Measurements from ENCODE around the gene MID1. TPM values are rescaled to one million over a fixed set of nuclear protein-coding genes. Genes with fewer than 3 reads are reported as not detected.

The MID1 gene
- total RNA-seq, 2 experiments from 2014 or later, result 0.19 TPM; not detected in 1

- H3K4me3 Mint-ChIP-seq, result no peak overlapping the region
- intact Hi-C loops (cut with DNase I, micrococcal nuclease), result no loop called here
- no peaks in the 10 kb centered on the region for H3K4me1 Mint-ChIP-seq (ENCODE audit: low read depth)
- DNase-seq, result no peak
- H3K9me3 Mint-ChIP-seq, result no peaks in the 10 kb centered on the region
- H3K27ac ChIP-seq (ENCODE audit: low read depth in 1 of 2, low read length in 2 of 2), result no peak overlapping the region
- TF ChIP-seq, protein P1, sequence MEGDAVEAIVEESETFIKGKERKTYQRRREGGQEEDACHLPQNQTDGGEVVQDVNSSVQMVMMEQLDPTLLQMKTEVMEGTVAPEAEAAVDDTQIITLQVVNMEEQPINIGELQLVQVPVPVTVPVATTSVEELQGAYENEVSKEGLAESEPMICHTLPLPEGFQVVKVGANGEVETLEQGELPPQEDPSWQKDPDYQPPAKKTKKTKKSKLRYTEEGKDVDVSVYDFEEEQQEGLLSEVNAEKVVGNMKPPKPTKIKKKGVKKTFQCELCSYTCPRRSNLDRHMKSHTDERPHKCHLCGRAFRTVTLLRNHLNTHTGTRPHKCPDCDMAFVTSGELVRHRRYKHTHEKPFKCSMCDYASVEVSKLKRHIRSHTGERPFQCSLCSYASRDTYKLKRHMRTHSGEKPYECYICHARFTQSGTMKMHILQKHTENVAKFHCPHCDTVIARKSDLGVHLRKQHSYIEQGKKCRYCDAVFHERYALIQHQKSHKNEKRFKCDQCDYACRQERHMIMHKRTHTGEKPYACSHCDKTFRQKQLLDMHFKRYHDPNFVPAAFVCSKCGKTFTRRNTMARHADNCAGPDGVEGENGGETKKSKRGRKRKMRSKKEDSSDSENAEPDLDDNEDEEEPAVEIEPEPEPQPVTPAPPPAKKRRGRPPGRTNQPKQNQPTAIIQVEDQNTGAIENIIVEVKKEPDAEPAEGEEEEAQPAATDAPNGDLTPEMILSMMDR (IDR thresholded peaks at IDR 0.05), result no peak
- no peaks in the 10 kb centered on the region for H3K4me1 ChIP-seq (ENCODE audit: insufficient read depth, low read length)
- ChIA-PET CTCF (no interaction called here), POLR2A (no interaction called here)
- no peak overlapping the region for H3K4me3 ChIP-seq (ENCODE audit: low read length)
- no peak overlapping the region for H3K27ac Mint-ChIP-seq
- no peaks in the 10 kb centered on the region for H3K36me3 ChIP-seq (ENCODE audit: insufficient read depth, low read length)
- H3K27me3 ChIP-seq (ENCODE audit: control insufficient read depth in 1 of 2, insufficient read depth in 2 of 2, low read length in 2 of 2), result no peaks in the 10 kb centered on the region
- peaks cover 5% of the 10 kb centered on the region for H3K27me3 Mint-ChIP-seq
- no peak for ATAC-seq (ENCODE audit: poor library complexity)
- no peaks in the 10 kb centered on the region for H3K36me3 Mint-ChIP-seq (ENCODE audit: low read depth)
- no peaks in the 10 kb centered on the region for H3K9me3 ChIP-seq (ENCODE audit: control insufficient read depth in 1 of 2, insufficient read depth in 1 of 2, low read length in 2 of 2)
Measured at GRCh38 chrX:10630320-10630719, 9.9 kb upstream of the MID1 start.

GRCh38 chrX:10629905-10630304, 9.5 kb upstream of the MID1 start:
- TF ChIP-seq, protein P1 (IDR thresholded peaks at IDR 0.05), result no peak
- Mint-ChIP-seq H3K27ac (no peak overlapping the region), H3K36me3 (ENCODE audit: low read depth) (no peaks in the 10 kb centered on the region), H3K4me1 (ENCODE audit: low read depth) (no peaks in the 10 kb centered on the region), H3K27me3 (peaks cover 5% of the 10 kb centered on the region), H3K9me3 (no peaks in the 10 kb centered on the region), H3K4me3 (no peak overlapping the region)
- Histone ChIP-seq H3K36me3 (ENCODE audit: insufficient read depth, low read length) (no peaks in the 10 kb centered on the region), H3K27me3 (ENCODE audit: control insufficient read depth in 1 of 2, insufficient read depth in 2 of 2, low read length in 2 of 2) (no peaks in the 10 kb centered on the region), H3K9me3 (ENCODE audit: control insufficient read depth in 1 of 2, insufficient read depth in 1 of 2, low read length in 2 of 2) (no peaks in the 10 kb centered on the region), H3K27ac (ENCODE audit: low read depth in 1 of 2, low read length in 2 of 2) (no peak overlapping the region), H3K4me3 (ENCODE audit: low read length) (no peak overlapping the region), H3K4me1 (ENCODE audit: insufficient read depth, low read length) (no peaks in the 10 kb centered on the region)
- no peak for ATAC-seq (ENCODE audit: poor library complexity)
- intact Hi-C loops (cut with DNase I, micrococcal nuclease), result no loop called here
- ChIA-PET CTCF (no interaction called here), POLR2A (no interaction called here)
- no peak for DNase-seq

- intact Hi-C loops (cut with DNase I, micrococcal nuclease), result no loop called here
- H3K36me3 ChIP-seq (ENCODE audit: insufficient read depth, low read length), result no peaks in the 10 kb centered on the region
- H3K36me3 Mint-ChIP-seq (ENCODE audit: low read depth), result no peaks in the 10 kb centered on the region
- no peaks in the 10 kb centered on the region for H3K4me1 Mint-ChIP-seq (ENCODE audit: low read depth)
- H3K4me1 ChIP-seq (ENCODE audit: insufficient read depth, low read length), result no peaks in the 10 kb centered on the region
- H3K9me3 ChIP-seq (ENCODE audit: control insufficient read depth in 1 of 2, insufficient read depth in 1 of 2, low read length in 2 of 2), result no peaks in the 10 kb centered on the region
- H3K4me3 Mint-ChIP-seq, result no peak overlapping the region
- H3K9me3 Mint-ChIP-seq, result no peaks in the 10 kb centered on the region
- no peak overlapping the region for H3K27ac ChIP-seq (ENCODE audit: low read depth in 1 of 2, low read length in 2 of 2)
- peaks cover 5% of the 10 kb centered on the region for H3K27me3 Mint-ChIP-seq
- TF ChIP-seq, protein P1 (IDR thresholded peaks at IDR 0.05), result no peak
- CTCF ChIA-PET, result no interaction called here
- no peak for DNase-seq
- H3K27me3 ChIP-seq (ENCODE audit: control insufficient read depth in 1 of 2, insufficient read depth in 2 of 2, low read length in 2 of 2), result no peaks in the 10 kb centered on the region
- H3K4me3 ChIP-seq (ENCODE audit: low read length), result no peak overlapping the region
- POLR2A ChIA-PET, result no interaction called here
- no peak for ATAC-seq (ENCODE audit: poor library complexity)
- H3K27ac Mint-ChIP-seq, result no peak overlapping the region
Measured at GRCh38 chrX:10628906-10629305, 8.5 kb upstream of the MID1 start.

Measured in CD4-positive, alpha-beta T cell (primary cell).